Thoracic aorta (tissue), 2 donors: Measurements from ENCODE around the gene ATG16L1. TPM values are rescaled to one million over a fixed set of nuclear protein-coding genes. Genes with fewer than 3 reads are reported as not detected.

Experiments used
- ATAC-seq: fragments of 150-250 bp; one replicate; pipeline ENCODE4 v1.8.0; 2017; ENCODE audit warnings: low read depth; ENCODE audit not compliant: insufficient number of reproducible peaks, low FRiP score
- DNase-seq: peaks from one replicate; pipeline ENCODE4 v3.0.0-alpha.2; 2020; ENCODE audit warnings: low spot score
- H3K27ac ChIP-seq, 2 donors: fragments of 200-600 bp; sonication (generic); 1 replicate in 1 of 2; 2 replicates in 1 of 2; pipeline ENCODE4 v1.5.1; 2016; ENCODE audit warnings: mild to moderate bottlenecking in 2 of 2, moderate library complexity in 2 of 2
- H3K27me3 ChIP-seq: fragments of 200-600 bp; sonication (generic); replicated peaks from 2 replicates; pipeline ENCODE4 v1.6.0; 2016; ENCODE audit warnings: mild to moderate bottlenecking; ENCODE audit not compliant: insufficient read depth
- H3K36me3 ChIP-seq: fragments of 200-600 bp; sonication (generic); one replicate; pipeline ENCODE4 v1.5.1; 2016
- H3K4me1 ChIP-seq, 2 donors: fragments of 200-600 bp; sonication (generic); 1 replicate in 1 of 2; 2 replicates in 1 of 2; pipeline versions ENCODE4 v1.5.1 to v1.6.0; 2016; ENCODE audit warnings: low read depth in 2 of 2, mild to moderate bottlenecking in 1 of 2; ENCODE audit not compliant: control insufficient read depth in 1 of 2
- H3K4me3 ChIP-seq: fragments of 200-600 bp; sonication (generic); 2 replicates; pipeline ENCODE4 v1.5.1; 2016; ENCODE audit warnings: mild to moderate bottlenecking
- H3K9me3 ChIP-seq: fragments of 200-600 bp; sonication (generic); 2 replicates; pipeline ENCODE4 v1.5.1; 2016
- CTCF ChIP-seq: fragments of 200-600 bp; sonication (generic); IDR thresholded peaks from one replicate; pipeline ENCODE4 v1.5.1; 2019; ENCODE audit warnings: antibody characterized with exemption
- total RNA-seq, 2 donors: library from RNA; depleted of rRNA; stranded (reverse); fragments of >200 nt; gene quantifications; one replicate each; pipeline versions ENCODE4 v1.1.0 to v1.2.3, GENCODE V29; 2016

Gene ATG16L1
- total RNA-seq, 2 donors from 2014 or later = 21.8 to 63.2 TPM

- H3K27ac ChIP-seq = no peak overlapping the region
- no peaks in the 10 kb centered on the region for H3K4me1 ChIP-seq
- no peak for ATAC-seq
- H3K27me3 ChIP-seq = no peaks in the 10 kb centered on the region
- DNase-seq = no peak
- H3K9me3 ChIP-seq = no peaks in the 10 kb centered on the region
- H3K36me3 ChIP-seq = peaks cover 79% of the 10 kb centered on the region
- no peak for TF ChIP-seq CTCF
- no peak overlapping the region for H3K4me3 ChIP-seq
Observed at GRCh38 chr2:233262562-233262961, 11.1 kb downstream of the ATG16L1 start.

- Histone ChIP-seq H3K4me3 (no peak overlapping the region), H3K9me3 (no peaks in the 10 kb centered on the region), H3K36me3 (peaks cover 82% of the 10 kb centered on the region), H3K4me1 (no peaks in the 10 kb centered on the region), H3K27ac (no peak overlapping the region), H3K27me3 (no peaks in the 10 kb centered on the region)
- no peak for DNase-seq
- ATAC-seq = no peak
- no peak for TF ChIP-seq CTCF
Observed at GRCh38 chr2:233263045-233263570, 11.6 kb downstream of the ATG16L1 start.

GRCh38 chr2:233264667-233265066 lies 13.2 kb downstream of the ATG16L1 start:
- H3K4me3 ChIP-seq = no peak overlapping the region
- no peak for DNase-seq
- H3K36me3 ChIP-seq = peaks cover 69% of the 10 kb centered on the region
- TF ChIP-seq CTCF = no peak
- H3K9me3 ChIP-seq = no peaks in the 10 kb centered on the region
- no peaks in the 10 kb centered on the region for H3K27me3 ChIP-seq
- H3K4me1 ChIP-seq = no peaks in the 10 kb centered on the region
- H3K27ac ChIP-seq = no peak overlapping the region
- ATAC-seq = no peak

GRCh38 chr2:233265899-233266431 lies 14.5 kb downstream of the ATG16L1 start:
- Histone ChIP-seq H3K27me3 (no peaks in the 10 kb centered on the region), H3K9me3 (no peaks in the 10 kb centered on the region), H3K4me1 (no peaks in the 10 kb centered on the region), H3K27ac (no peak overlapping the region), H3K4me3 (no peak overlapping the region), H3K36me3 (peaks cover 60% of the 10 kb centered on the region)
- TF ChIP-seq CTCF = no peak
- DNase-seq (no peak), ATAC-seq (no peak)

- Histone ChIP-seq H3K4me3 (no peak overlapping the region), H3K27ac (no peak overlapping the region), H3K4me1 (no peaks in the 10 kb centered on the region), H3K9me3 (no peaks in the 10 kb centered on the region), H3K36me3 (peaks cover 61% of the 10 kb centered on the region), H3K27me3 (no peaks in the 10 kb centered on the region)
- DNase-seq = no peak
- no peak for TF ChIP-seq CTCF
- ATAC-seq = no peak
Observed at GRCh38 chr2:233266481-233266880, 15.0 kb downstream of the ATG16L1 start.
